Adrenal gland (tissue), 12 donors: ENCODE data around the gene MAP1B. TPM values are rescaled to one million over a fixed set of nuclear protein-coding genes. Genes with fewer than 3 reads are reported as not detected.

Experiments
- DNase-seq, 7 donors: peaks; one replicate each; pipeline ENCODE4 v3.0.0-alpha.2; 2019 to 2020
- H3K27ac ChIP-seq, 5 donors: fragments of 200-600 bp; sonication (generic) in 4 of 5; 1 replicate in 3 of 5; 2 replicates in 2 of 5; pipeline versions ENCODE4 v1.5.1 to v1.8.0; 2016 to 2020; ENCODE audit warnings: mild to moderate bottlenecking in 1 of 5
- H3K27me3 ChIP-seq: fragments of 200-600 bp; 2 replicates; pipeline ENCODE4 v1.8.0; 2021
- H3K36me3 ChIP-seq, 2 donors: fragments of 200-600 bp; replicated peaks in 1 of 2; 1 replicate in 1 of 2; 2 replicates in 1 of 2; pipeline versions ENCODE4 v1.5.1 to v1.8.0; 2018 to 2022
- H3K4me1 ChIP-seq, 2 donors: fragments of 200-600 bp; replicated peaks in 1 of 2; 1 replicate in 1 of 2; 2 replicates in 1 of 2; pipeline versions ENCODE4 v1.5.1 to v1.8.0; 2018 to 2021
- H3K4me3 ChIP-seq, 4 donors: fragments of 200-600 bp; sonication (generic) in 3 of 4; one replicate each; pipeline ENCODE4 v1.5.1; 2016 to 2018
- H3K9me3 ChIP-seq, 3 donors: fragments of 200-600 bp; sonication (generic) in 1 of 3; replicated peaks in 1 of 3; 1 replicate in 2 of 3; 2 replicates in 1 of 3; pipeline versions ENCODE4 v1.5.1 to v1.8.0; 2016 to 2021
- POLR2A ChIP-seq, 2 donors: fragments of 450-650 bp; IDR thresholded peaks; one replicate each; pipeline ENCODE4 v1.6.1; 2017; ENCODE audit warnings: antibody characterized with exemption in 2 of 2, mild to moderate bottlenecking in 2 of 2, moderate library complexity in 1 of 2
- WGBS, 4 donors: extraction: QIAGEN DNeasy Blood & Tissue Kit in 2 of 4; methylation state at CpG; one replicate each; pipeline versions ENCODE4 v1.1.5 to v1.1.7; 2013 to 2017; 5-methylcytosine and 5-hydroxymethylcytosine counted together
- intact Hi-C, 2 donors: fragments of 100-400 bp; cut with DNase I; formaldehyde crosslinking; loops; one replicate each; pipeline versions ENCODE4 v1.14.1 to v1.15.0; 2022 to 2023
- polyA plus RNA-seq, 3 donors: library from polyadenylated mRNA; stranded (reverse); fragments of 200-250 nt in 2 of 3; fragments of 350-450 nt in 1 of 3; fragmentation: Illumina TruSeq in 1 of 3; extraction: RNeasy Lipid Tissue Mini Kit (QIAGEN cat#74804) in 1 of 3; gene quantifications; one replicate each; pipeline ENCODE4 v1.2.3, GENCODE V29; 2013 to 2014
- total RNA-seq, 9 donors: library from RNA; depleted of rRNA in 4 of 9; stranded (reverse); fragments of >200 nt in 4 of 9; fragments of 120-200 nt in 1 of 9; fragmentation: NEBNext Ultra II Directional in 1 of 9; extraction: Animal tissue kit (Norgen Biotek cat#: 25700) in 1 of 9; gene quantifications; one replicate each; pipeline versions ENCODE4 v1.1.0 to v1.2.4, GENCODE V29; 2013 to 2023
- TF ChIP-seq, protein P1 (sequence below), 6 experiments: fragments of 450-650 bp in 4 of 6; fragments of 200-600 bp in 2 of 6; sonication (generic) in 1 of 6; IDR thresholded peaks; 1 replicate in 5 of 6; 2 replicates in 1 of 6; pipeline versions ENCODE4 v1.5.1 to v1.8.0; 2016 to 2021; ENCODE audit warnings: antibody characterized with exemption in 6 of 6, mild to moderate bottlenecking in 2 of 6, moderate library complexity in 1 of 6
- donor health status: healthy with polysubstance abuse.
- donor health status: Bipolar disorder and iron deficiency.
- donor health status: DM: yes; HTN: yes; CAD: no.
- donor health status: DM: no; HTN: no; CAD: no.
- donor health status: DM: no; HTN: no; CAD: no.
- donor health status: DM: yes; HTN: yes; CAD: no.

Gene MAP1B
- total and polyA plus RNA-seq, 12 donors: 11.5 to 258 (median 67.5) TPM

- TF ChIP-seq, protein P1, sequence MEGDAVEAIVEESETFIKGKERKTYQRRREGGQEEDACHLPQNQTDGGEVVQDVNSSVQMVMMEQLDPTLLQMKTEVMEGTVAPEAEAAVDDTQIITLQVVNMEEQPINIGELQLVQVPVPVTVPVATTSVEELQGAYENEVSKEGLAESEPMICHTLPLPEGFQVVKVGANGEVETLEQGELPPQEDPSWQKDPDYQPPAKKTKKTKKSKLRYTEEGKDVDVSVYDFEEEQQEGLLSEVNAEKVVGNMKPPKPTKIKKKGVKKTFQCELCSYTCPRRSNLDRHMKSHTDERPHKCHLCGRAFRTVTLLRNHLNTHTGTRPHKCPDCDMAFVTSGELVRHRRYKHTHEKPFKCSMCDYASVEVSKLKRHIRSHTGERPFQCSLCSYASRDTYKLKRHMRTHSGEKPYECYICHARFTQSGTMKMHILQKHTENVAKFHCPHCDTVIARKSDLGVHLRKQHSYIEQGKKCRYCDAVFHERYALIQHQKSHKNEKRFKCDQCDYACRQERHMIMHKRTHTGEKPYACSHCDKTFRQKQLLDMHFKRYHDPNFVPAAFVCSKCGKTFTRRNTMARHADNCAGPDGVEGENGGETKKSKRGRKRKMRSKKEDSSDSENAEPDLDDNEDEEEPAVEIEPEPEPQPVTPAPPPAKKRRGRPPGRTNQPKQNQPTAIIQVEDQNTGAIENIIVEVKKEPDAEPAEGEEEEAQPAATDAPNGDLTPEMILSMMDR (IDR thresholded peaks at IDR 0.05): no peak
- TF ChIP-seq POLR2A (IDR thresholded peaks at IDR 0.05): no peak
- 90 to 100% (median 96%) methylated on average over 2 of the region's 2 CpGs for WGBS, 4 donors
- Histone ChIP-seq H3K27me3 (no peaks in the 10 kb centered on the region), H3K36me3 (no peaks in the 10 kb centered on the region), H3K9me3 (no peaks in the 10 kb centered on the region), H3K27ac (no peak overlapping the region), H3K4me3 (no peak overlapping the region), H3K4me1 (peaks cover 12 to 31% of the 10 kb centered on the region in 2 donors)
- no peak for DNase-seq
- intact Hi-C loops: loop anchor here in 1 of 2 donors (10.0 kb wide), 1 partner anchor 155 kb away; no protein-coding TSS in a partner anchor
Observed at GRCh38 chr5:72149742-72150141, 42.5 kb downstream of the MAP1B start.

- intact Hi-C loops: no loop called here
- no peaks in the 10 kb centered on the region for H3K9me3 ChIP-seq
- H3K4me1 ChIP-seq: peaks cover 9 to 29% of the 10 kb centered on the region in 2 donors
- no peaks in the 10 kb centered on the region for H3K36me3 ChIP-seq
- peak overlapping the region in 3 of 5 donors; percentile 8 to 49 (median 37) for H3K27ac ChIP-seq
- DNase-seq: peak in 1 of 7 donors; percentile 24
- no peaks in the 10 kb centered on the region for H3K27me3 ChIP-seq
- no peak overlapping the region for H3K4me3 ChIP-seq
- no peak for TF ChIP-seq POLR2A (IDR thresholded peaks at IDR 0.05)
- TF ChIP-seq, protein P1 (IDR thresholded peaks at IDR 0.05): no peak
Observed at GRCh38 chr5:72151169-72151568, 43.9 kb downstream of the MAP1B start.

DNA sequence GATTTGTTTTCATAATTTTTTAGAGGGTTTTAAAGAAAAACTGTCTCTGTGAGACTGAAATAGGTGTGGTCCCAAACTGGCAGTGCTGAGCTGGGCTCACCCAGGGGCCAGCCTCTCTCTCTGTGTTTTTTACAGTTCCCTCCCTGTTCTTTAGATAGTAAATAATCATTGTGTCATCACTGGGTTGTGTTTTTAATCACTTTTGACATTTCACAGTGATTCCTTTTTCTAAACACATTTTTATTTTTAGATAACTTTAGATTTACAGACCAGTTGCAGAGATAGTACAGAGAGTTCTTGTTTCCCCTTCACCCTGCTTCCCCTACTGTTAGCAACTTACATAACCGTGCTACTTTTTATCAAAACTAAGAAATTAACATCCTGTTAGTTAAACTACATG, 44.4 kb downstream of the MAP1B start:
- Histone ChIP-seq H3K36me3 (no peaks in the 10 kb centered on the region), H3K9me3 (no peaks in the 10 kb centered on the region), H3K4me3 (no peak overlapping the region), H3K4me1 (peaks cover 9 to 28% of the 10 kb centered on the region in 2 donors), H3K27me3 (no peaks in the 10 kb centered on the region), H3K27ac (peak overlapping the region in 3 of 5 donors; percentile 8 to 59 (median 49))
- 39 to 60% (median 50%) methylated on average over 1 of the region's 1 CpG for WGBS, 4 donors
- DNase-seq: no peak
- intact Hi-C loops: no loop called here
- no peak for TF ChIP-seq POLR2A (IDR thresholded peaks at IDR 0.05)
- TF ChIP-seq, protein P1 (IDR thresholded peaks at IDR 0.05): no peak

DNA sequence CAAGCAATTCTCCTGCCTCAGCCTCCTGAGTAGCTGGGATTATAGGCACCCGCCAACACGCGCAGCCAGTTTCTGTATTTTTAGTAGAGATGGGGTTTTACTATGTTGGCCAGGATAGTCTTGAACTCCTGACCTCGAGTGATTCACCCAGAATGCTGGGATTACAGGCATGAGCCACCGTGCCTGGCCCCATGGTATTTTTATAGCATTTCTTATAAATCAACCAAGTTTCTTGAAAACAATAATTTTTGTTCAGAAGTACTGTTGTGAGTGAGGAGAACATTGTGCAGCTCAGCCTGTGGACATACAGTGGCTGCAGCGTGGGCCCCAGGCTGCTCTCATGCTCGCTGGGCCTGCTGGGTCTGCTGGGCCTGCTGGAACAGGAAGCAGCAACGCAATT, 45.3 kb downstream of the MAP1B start:
- TF ChIP-seq POLR2A (IDR thresholded peaks at IDR 0.05): no peak
- TF ChIP-seq, protein P1 (IDR thresholded peaks at IDR 0.05): no peak
- intact Hi-C loops: no loop called here
- peaks cover 9 to 34% of the 10 kb centered on the region in 2 donors for H3K4me1 ChIP-seq
- no peak overlapping the region for H3K4me3 ChIP-seq
- DNase-seq: no peak
- 84 to 91% (median 87%) methylated on average over 8 of the region's 8 CpGs for WGBS, 4 donors
- no peaks in the 10 kb centered on the region for H3K9me3 ChIP-seq
- no peaks in the 10 kb centered on the region for H3K36me3 ChIP-seq
- peak overlapping the region in 2 of 5 donors; percentile 9 to 59 for H3K27ac ChIP-seq
- H3K27me3 ChIP-seq: no peaks in the 10 kb centered on the region
